Prostate gland (tissue), 2 donors: Measurements from ENCODE around the gene GNPTAB. TPM values are rescaled to one million over a fixed set of nuclear protein-coding genes. Genes with fewer than 3 reads are reported as not detected.
A peak's percentile ranks its signal among the peaks of the same experiment; 100 is the strongest.

ENCODE experiments used
- DNase-seq: peaks from one replicate; pipeline ENCODE4 v3.0.0-alpha.2; 2019; ENCODE audit warnings: low spot score
- H3K27ac ChIP-seq, 2 donors: fragments of 200-600 bp; sonication (generic); 2 replicates each; pipeline ENCODE4 v1.5.1; 2017 to 2019
- H3K27me3 ChIP-seq: fragments of 200-600 bp; sonication (generic); replicated peaks from 2 replicates; pipeline ENCODE4 v1.5.1; 2019; ENCODE audit not compliant: insufficient read depth
- H3K36me3 ChIP-seq, 2 donors: fragments of 200-600 bp; sonication (generic); 1 replicate in 1 of 2; 2 replicates in 1 of 2; pipeline versions ENCODE4 v1.5.1 to v1.8.1; 2017 to 2019
- H3K4me1 ChIP-seq: fragments of 200-600 bp; sonication (generic); replicated peaks from 2 replicates; pipeline ENCODE4 v1.5.1; 2019
- H3K4me3 ChIP-seq, 2 donors: fragments of 200-600 bp; sonication (generic); 2 replicates each; pipeline ENCODE4 v1.5.1; 2017 to 2019
- H3K9me3 ChIP-seq: fragments of 200-600 bp; sonication (generic); 2 replicates; pipeline ENCODE4 v1.5.1; 2017
- POLR2A ChIP-seq: fragments of 450-650 bp; IDR thresholded peaks from one replicate; pipeline ENCODE4 v1.6.1; 2016; ENCODE audit warnings: antibody characterized with exemption, mild to moderate bottlenecking
- POLR2AphosphoS5 ChIP-seq: sonication (generic); formaldehyde crosslinking; IDR thresholded peaks from one replicate; pipeline ENCODE4 v1.6.1; 2017; ENCODE audit warnings: antibody characterized with exemption
- WGBS: methylation state at CpG from one replicate; pipeline ENCODE4 v1.1.5; 2018; 5-methylcytosine and 5-hydroxymethylcytosine counted together
- intact Hi-C: fragments of 100-400 bp; cut with DNase I; formaldehyde crosslinking; loops from one replicate; pipeline ENCODE4 v1.14.2; 2022
- small RNA-seq, 2 donors: library from RNA; depleted of rRNA; stranded (forward); fragments of <200 nt; gene quantifications; one replicate each; pipeline ENCODE3, GENCODE V24; 2016
- total RNA-seq, 2 donors: library from RNA; depleted of rRNA; stranded (reverse); fragments of >200 nt; gene quantifications; one replicate each; pipeline ENCODE4 v1.1.0, GENCODE V29; 2016
- TF ChIP-seq, protein P1 (sequence below), 4 experiments: fragments of 200-600 bp in 2 of 4; fragments of 450-650 bp in 2 of 4; sonication (generic) in 2 of 4; IDR thresholded peaks; 1 replicate in 3 of 4; 2 replicates in 1 of 4; pipeline ENCODE4 v1.5.1; 2016 to 2019; ENCODE audit warnings: antibody characterized with exemption in 4 of 4, mild to moderate bottlenecking in 2 of 4, moderate library complexity in 2 of 4

Gene GNPTAB
- total RNA-seq, 2 donors from 2014 or later: 49.9 to 52.7 TPM

DNA sequence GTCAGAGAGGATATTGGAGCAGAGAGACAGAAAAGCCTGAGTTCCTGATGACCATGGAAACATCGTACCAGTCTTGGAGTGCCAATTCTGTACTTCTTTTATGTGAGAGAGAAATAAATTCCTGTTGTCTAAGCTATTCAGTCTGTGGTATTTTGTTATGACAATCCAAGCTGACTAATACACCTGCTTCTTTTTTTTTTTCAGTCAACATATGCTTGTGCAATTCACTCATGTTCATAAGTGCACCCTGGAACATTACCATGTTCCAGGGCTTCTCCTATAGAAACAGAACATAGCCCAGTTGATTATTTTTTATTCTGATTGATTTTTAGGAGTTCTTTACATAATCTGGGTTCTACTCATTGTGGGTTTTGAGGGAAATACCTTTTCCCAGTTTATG lies 135.1 kb downstream of the GNPTAB start:
- Histone ChIP-seq H3K9me3 (no peaks in the 10 kb centered on the region), H3K27me3 (no peaks in the 10 kb centered on the region), H3K27ac (peak overlapping the region in 1 of 2 donors; percentile 7), H3K4me1 (no peaks in the 10 kb centered on the region), H3K4me3 (no peak overlapping the region), H3K36me3 (no peaks in the 10 kb centered on the region)
- DNase-seq: no peak
- intact Hi-C loops: loop anchor here (5.0 kb wide), 2 partner anchors 78 to 288 kb away; partner anchors contain the start of gene ARL1
- 86% methylated on average over 1 of the region's 1 CpG for WGBS
- no peak for TF ChIP-seq POLR2A
- TF ChIP-seq, protein P1, sequence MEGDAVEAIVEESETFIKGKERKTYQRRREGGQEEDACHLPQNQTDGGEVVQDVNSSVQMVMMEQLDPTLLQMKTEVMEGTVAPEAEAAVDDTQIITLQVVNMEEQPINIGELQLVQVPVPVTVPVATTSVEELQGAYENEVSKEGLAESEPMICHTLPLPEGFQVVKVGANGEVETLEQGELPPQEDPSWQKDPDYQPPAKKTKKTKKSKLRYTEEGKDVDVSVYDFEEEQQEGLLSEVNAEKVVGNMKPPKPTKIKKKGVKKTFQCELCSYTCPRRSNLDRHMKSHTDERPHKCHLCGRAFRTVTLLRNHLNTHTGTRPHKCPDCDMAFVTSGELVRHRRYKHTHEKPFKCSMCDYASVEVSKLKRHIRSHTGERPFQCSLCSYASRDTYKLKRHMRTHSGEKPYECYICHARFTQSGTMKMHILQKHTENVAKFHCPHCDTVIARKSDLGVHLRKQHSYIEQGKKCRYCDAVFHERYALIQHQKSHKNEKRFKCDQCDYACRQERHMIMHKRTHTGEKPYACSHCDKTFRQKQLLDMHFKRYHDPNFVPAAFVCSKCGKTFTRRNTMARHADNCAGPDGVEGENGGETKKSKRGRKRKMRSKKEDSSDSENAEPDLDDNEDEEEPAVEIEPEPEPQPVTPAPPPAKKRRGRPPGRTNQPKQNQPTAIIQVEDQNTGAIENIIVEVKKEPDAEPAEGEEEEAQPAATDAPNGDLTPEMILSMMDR (IDR thresholded peaks at IDR 0.05): no peak
- no peak for TF ChIP-seq POLR2AphosphoS5

Small RNA genes lying within 50 kb of the gene (small RNA-seq; reads per million reads assigned to genes)
- gene RNA5SP368 (0 reads per million in 2 donors), gene RNA5SP369 (0 to 0.10 reads per million in 2 donors), gene RNU6-101P (0 reads per million in 2 donors), gene RNU6-1183P (0 reads per million in 2 donors), gene RNU6-172P (0 reads per million in 2 donors), gene RNY1P16 (0 reads per million in 2 donors)

Other genes starting within 250 kb of the GNPTAB start
- gene MYBPC1, start 236.0 kb downstream of the GNPTAB start, total RNA-seq: 100 to 1,000 TPM; 171 to 302 TPM
- 100 to 1,000 TPM; 106 to 129 TPM for gene CHPT1, start 133.3 kb downstream of the GNPTAB start, total RNA-seq
- 10 to 100 TPM in 1 of 2 donors, not detected in 1; 14.0 TPM for gene SYCP3, start 91.5 kb downstream of the GNPTAB start, total RNA-seq
- gene DRAM1, start 46.6 kb upstream of the GNPTAB start, total RNA-seq: 10 to 100 TPM; 12.8 to 13.1 TPM
- gene WASHC3, start 231.0 kb upstream of the GNPTAB start, total RNA-seq: 100 to 1,000 TPM in 1 of 2 donors, 10 to 100 TPM in 1; 60.9 to 110 TPM